Osteocyte (in vitro differentiated cells): ENCODE results near the gene KIF17. TPM values are rescaled to one million over a fixed set of nuclear protein-coding genes. Genes with fewer than 3 reads are reported as not detected.
A peak's percentile ranks its signal among the peaks of the same experiment; 100 is the strongest.

Experiments used
- DNase-seq: peaks from one replicate; pipeline ENCODE4 v3.0.0; 2021; ENCODE audit warnings: mixed read lengths; ENCODE audit not compliant: unreplicated experiment; ENCODE audit errors: extremely low spot score
- H3K27ac Mint-ChIP-seq: one replicate; pipeline ENCODE4 v1.8.0; 2021; ENCODE audit warnings: mild to moderate bottlenecking, mixed read lengths; ENCODE audit not compliant: unreplicated experiment
- H3K27me3 Mint-ChIP-seq: one replicate; pipeline ENCODE4 v1.8.0; 2021; ENCODE audit warnings: mixed read lengths; ENCODE audit not compliant: unreplicated experiment
- H3K36me3 Mint-ChIP-seq: one replicate; pipeline ENCODE4 v1.8.0; 2021; ENCODE audit warnings: mixed read lengths; ENCODE audit not compliant: unreplicated experiment
- H3K4me1 Mint-ChIP-seq: one replicate; pipeline ENCODE4 v1.8.0; 2021; ENCODE audit warnings: mixed read lengths; ENCODE audit not compliant: unreplicated experiment
- H3K4me3 Mint-ChIP-seq: one replicate; pipeline ENCODE4 v1.8.0; 2021; ENCODE audit warnings: mild to moderate bottlenecking, moderate library complexity, mixed read lengths; ENCODE audit not compliant: unreplicated experiment
- H3K9me3 Mint-ChIP-seq: one replicate; pipeline ENCODE4 v1.8.0; 2021; ENCODE audit warnings: mixed read lengths; ENCODE audit not compliant: unreplicated experiment
- CTCF ChIP-seq: fragments of 200-600 bp; sonication (generic); IDR thresholded peaks from 2 replicates; pipeline ENCODE4 v1.5.0; 2021; ENCODE audit warnings: antibody characterized with exemption, mild to moderate bottlenecking, moderate library complexity
- total RNA-seq: library from RNA; stranded (reverse); gene quantifications from 2 replicates; pipeline ENCODE4 v1.2.1, GENCODE V29; 2021

Gene KIF17
- total RNA-seq, 1 donor from 2014 or later = 0.11 TPM

- Mint-ChIP-seq H3K36me3 (peaks cover 2% of the 10 kb centered on the region), H3K4me1 (no peaks in the 10 kb centered on the region), H3K27ac (no peak overlapping the region), H3K9me3 (no peaks in the 10 kb centered on the region), H3K27me3 (no peaks in the 10 kb centered on the region), H3K4me3 (no peak overlapping the region)
- no peak for DNase-seq
- TF ChIP-seq CTCF = no peak
These were observed 13.2 kb downstream of the KIF17 start for GRCh38 chr1:20704390-20705202.

- DNase-seq = no peak
- TF ChIP-seq CTCF = no peak
- Mint-ChIP-seq H3K27me3 (no peaks in the 10 kb centered on the region), H3K36me3 (peaks cover 2% of the 10 kb centered on the region), H3K9me3 (no peaks in the 10 kb centered on the region), H3K4me3 (no peak overlapping the region), H3K4me1 (peaks cover 5% of the 10 kb centered on the region), H3K27ac (no peak overlapping the region)
These were observed 14.6 kb downstream of the KIF17 start for GRCh38 chr1:20703124-20703756.

GRCh38 chr1:20702416-20702815 is 15.4 kb downstream of the KIF17 start:
- no peaks in the 10 kb centered on the region for H3K27me3 Mint-ChIP-seq
- H3K9me3 Mint-ChIP-seq = no peaks in the 10 kb centered on the region
- TF ChIP-seq CTCF = peak; percentile 39
- no peak overlapping the region for H3K27ac Mint-ChIP-seq
- peaks cover 10% of the 10 kb centered on the region for H3K4me1 Mint-ChIP-seq
- H3K4me3 Mint-ChIP-seq = no peak overlapping the region
- H3K36me3 Mint-ChIP-seq = peaks cover 2% of the 10 kb centered on the region
- DNase-seq = no peak

- no peak overlapping the region for H3K4me3 Mint-ChIP-seq
- H3K27me3 Mint-ChIP-seq = no peaks in the 10 kb centered on the region
- no peak overlapping the region for H3K27ac Mint-ChIP-seq
- DNase-seq = no peak
- H3K36me3 Mint-ChIP-seq = no peaks in the 10 kb centered on the region
- H3K4me1 Mint-ChIP-seq = peaks cover 16% of the 10 kb centered on the region
- no peaks in the 10 kb centered on the region for H3K9me3 Mint-ChIP-seq
- no peak for TF ChIP-seq CTCF
These were observed 16.0 kb downstream of the KIF17 start for GRCh38 chr1:20701847-20702246.

GRCh38 chr1:20701446-20701845 is 16.4 kb downstream of the KIF17 start:
- Mint-ChIP-seq H3K4me3 (no peak overlapping the region), H3K9me3 (no peaks in the 10 kb centered on the region), H3K27me3 (no peaks in the 10 kb centered on the region), H3K4me1 (peaks cover 17% of the 10 kb centered on the region), H3K27ac (no peak overlapping the region), H3K36me3 (no peaks in the 10 kb centered on the region)
- no peak for TF ChIP-seq CTCF
- DNase-seq = no peak
